GM21367 (cell line): Measurements from ENCODE around the gene TLE4.

Experiments
- ATAC-seq: cut with Tn5 transposase; IDR thresholded peaks from one replicate; pipeline ENCODE4 v1.9.1; 2021; ENCODE audit not compliant: unreplicated experiment

TLE4 gene

GRCh38 chr9:79660615-79661014, 88.8 kb downstream of the TLE4 start:
- ATAC-seq = no peak

DNA sequence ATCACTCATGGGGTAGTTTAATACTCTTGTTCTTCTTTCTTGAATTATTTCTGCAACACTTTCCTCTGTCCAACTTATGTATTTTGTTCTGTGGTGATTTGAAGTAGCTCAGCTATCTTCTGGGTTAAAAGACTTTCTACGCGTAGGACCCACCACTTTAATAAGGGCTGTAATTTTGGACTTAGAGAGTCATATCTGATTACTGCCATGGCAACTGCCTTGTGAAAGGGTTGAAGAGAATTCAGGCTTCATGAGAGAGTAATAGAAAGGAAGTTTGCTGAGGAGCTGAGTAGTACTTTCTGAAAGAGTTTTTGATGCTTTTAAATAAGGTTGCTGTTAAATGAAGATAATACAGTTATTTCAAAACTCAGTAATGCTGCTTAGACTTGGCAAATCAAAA, 89.5 kb downstream of the TLE4 start:
- ATAC-seq = no peak

DNA sequence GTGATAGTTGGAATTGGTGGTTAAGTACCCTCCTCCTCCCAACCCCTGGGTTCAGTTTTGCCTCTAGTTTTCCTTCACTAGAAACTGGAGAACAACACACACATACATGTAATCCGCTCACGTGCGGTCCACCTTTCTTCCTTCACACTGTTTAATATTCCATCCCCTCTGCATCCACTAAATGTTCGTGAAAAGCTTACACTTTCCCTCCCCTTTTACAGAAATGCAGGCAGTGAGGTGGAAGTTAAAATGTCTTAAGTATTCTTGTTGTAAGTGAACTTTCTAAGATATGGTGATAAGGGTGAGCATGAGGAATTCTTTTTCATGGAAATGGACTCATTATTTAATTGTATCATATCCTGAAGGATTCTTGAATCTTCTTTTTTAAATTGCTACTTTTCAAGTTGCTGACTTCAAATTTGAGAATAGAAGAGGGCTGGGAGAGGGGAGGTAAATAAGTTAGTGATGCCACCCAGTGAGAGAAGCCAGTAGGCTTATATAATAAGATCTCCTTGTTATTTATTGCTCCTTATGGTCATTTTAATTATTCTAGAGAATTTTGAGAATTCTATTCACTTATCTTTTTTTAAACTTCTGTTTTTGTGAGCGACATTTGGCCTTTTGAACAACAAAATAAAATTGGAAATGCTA, 90.2 kb downstream of the TLE4 start:
- no peak for ATAC-seq

DNA sequence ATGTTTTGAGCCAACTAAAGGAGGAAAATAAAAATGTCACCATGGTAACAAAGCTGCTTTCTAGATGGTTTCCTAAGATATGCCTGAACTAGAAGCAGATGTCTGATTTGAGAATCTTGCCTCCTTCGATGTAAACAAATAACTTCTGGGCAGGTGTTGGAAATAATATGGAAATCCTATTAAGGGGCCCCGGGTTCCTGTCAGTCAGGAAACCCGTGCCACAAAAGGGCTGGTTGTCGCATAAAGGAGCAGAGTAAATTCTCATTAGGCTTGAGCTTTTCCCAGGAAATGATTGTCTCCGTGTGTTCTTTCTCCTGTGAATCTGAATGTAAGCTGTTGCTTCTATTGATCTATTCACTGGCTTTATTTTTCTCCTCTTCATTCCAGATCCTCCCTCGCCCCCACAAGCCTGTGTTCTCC, 90.8 kb downstream of the TLE4 start:
- no peak for ATAC-seq

- ATAC-seq = no peak
Measured at GRCh38 chr9:79663300-79663699, 91.5 kb downstream of the TLE4 start.

DNA sequence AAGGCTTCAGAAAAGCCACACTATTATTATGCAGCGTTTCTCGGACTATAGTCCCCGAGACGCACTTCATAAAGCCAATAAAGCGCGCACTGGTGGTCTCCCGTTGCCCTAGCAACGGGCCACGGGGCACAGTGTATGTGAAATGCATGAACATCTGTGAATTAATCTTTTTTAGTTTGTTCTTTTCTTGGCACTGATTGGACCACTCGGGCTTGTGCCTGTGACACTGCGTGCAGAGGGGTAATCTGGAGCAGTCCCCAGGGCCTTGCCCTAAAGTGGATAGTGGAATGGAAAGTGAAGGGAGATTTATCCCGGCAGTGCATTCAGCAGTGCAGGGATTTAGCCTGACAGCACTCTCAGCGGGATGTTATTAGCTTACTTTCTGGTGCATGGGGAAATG, 92.1 kb downstream of the TLE4 start:
- no peak for ATAC-seq

- no peak for ATAC-seq
Measured at GRCh38 chr9:79664375-79664831, 92.6 kb downstream of the TLE4 start.

DNA sequence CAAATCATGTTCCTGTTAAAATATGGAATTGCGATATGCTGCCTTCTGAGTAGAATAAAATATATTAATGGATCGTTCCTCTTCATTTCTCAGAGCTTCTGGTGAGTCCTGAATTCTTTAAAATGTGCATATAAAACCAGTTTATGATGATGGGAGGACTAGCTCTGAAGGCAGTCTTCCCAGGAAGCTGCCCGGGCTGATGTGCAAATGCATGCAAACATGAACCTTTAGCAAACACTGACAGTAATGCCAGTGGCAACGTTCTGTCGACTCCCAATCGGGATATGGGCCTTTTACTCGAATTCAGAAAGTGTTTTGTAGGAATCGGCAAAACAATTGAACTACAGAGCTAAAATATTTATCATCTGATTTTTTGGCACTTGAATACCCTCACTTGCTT, 93.6 kb downstream of the TLE4 start:
- ATAC-seq = no peak

- ATAC-seq = no peak
Measured at GRCh38 chr9:79665931-79666330, 94.2 kb downstream of the TLE4 start.

- no peak for ATAC-seq
Measured at GRCh38 chr9:79667120-79667519, 95.4 kb downstream of the TLE4 start.

DNA sequence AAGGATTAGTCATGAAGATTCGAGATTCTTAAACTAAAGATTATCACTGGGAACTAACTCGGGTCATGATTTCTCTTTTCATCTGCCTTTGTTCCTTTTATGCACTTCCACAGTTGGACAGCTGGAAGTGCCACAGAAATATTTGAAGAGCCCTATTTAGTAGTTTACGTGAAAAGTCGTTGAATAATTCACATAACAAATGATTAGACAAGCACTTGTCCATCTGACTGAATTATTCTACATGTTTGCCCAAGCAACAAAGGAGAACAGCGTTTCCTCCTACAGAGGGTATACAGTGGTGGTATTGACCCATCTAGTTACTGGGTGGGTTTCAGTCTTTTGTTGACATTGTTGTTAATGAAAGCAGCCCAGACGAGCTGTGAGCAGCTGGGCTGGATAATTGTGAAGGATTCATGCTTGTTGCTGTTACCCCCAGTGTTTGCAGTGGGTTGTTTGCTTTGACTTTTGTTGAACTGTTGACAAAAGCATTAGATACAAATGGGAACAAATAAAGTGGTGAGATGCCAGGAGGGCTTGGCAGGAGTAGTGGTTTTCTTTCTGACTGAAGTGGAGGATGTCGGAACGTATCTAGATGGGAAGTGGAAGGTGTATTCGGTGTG, 96.2 kb downstream of the TLE4 start:
- no peak for ATAC-seq

DNA sequence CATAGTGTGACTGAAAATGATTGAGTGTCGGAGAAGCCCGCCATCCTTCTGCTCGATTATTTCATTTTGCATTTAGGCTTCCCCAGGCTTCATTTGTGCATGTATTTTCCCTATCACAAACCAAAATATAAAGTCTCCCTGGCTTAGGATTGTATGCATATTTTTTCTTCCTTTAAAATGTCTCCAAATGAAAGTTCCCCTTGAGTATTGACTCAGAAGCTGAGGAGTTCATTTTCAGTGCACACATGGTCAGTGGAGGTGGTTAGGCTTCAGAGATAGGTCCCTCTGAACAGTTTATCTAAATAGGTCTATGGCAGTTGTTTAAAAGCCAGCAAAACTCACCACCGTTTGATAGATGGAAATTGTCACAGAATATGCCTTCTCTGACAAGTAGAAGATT, 97.2 kb downstream of the TLE4 start:
- no peak for ATAC-seq

DNA sequence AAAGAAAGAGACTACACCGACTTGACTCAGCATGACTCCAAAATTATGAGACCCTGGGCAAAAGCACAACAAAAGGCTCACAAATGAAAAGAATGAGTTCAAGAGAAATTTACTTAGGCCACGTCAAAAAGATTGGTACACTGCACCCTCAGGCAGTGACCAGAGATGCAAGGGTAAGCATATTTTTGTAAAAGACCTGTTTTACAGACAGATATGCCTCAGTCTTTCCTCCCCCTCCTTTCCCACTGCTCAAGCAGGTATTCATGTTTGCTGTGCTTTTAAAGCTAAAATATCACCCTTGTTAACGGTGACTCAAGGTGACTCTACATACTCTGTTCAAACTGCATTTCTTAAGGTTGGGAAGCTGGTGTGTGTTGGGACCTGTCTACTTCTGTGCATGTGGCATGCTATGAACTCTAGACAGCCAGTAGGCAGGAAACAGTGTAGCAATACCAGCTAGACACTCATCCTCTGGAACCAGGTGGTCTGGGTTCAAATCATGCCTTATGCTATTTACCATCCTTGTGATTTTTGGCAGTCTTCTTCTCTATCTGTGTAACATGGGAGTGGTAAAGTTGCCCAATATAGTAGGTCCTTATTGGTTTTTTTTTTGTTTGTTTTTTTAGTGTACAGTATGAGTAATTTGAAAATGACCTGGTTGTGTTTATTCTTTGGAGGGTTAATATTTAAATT, 98.7 kb downstream of the TLE4 start:
- ATAC-seq = no peak

GRCh38 chr9:79671558-79671957, 99.8 kb downstream of the TLE4 start:
- no peak for ATAC-seq

- no peak for ATAC-seq
Measured at GRCh38 chr9:79672236-79672635, 100.5 kb downstream of the TLE4 start.

GRCh38 chr9:79672891-79673290, 101.1 kb downstream of the TLE4 start:
- ATAC-seq = no peak

DNA sequence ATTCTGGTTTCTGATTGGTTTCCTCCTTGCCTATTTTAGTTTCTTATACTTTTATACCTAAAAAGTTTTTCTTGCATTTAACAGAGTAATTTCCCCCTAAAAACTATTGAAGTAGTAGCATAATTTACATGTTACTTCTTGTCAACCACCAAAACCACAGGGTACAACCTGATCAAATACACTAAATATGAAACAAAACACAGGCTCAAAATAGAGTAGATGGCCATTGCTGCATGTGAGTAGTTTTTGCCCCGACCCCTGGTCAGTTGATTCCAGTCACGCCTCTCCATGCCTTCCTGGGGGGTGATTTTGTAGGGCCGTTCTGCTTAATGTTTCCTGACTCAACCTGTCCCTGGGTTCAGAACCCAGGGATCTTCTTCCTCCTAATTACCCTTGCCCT, 101.8 kb downstream of the TLE4 start:
- no peak for ATAC-seq

DNA sequence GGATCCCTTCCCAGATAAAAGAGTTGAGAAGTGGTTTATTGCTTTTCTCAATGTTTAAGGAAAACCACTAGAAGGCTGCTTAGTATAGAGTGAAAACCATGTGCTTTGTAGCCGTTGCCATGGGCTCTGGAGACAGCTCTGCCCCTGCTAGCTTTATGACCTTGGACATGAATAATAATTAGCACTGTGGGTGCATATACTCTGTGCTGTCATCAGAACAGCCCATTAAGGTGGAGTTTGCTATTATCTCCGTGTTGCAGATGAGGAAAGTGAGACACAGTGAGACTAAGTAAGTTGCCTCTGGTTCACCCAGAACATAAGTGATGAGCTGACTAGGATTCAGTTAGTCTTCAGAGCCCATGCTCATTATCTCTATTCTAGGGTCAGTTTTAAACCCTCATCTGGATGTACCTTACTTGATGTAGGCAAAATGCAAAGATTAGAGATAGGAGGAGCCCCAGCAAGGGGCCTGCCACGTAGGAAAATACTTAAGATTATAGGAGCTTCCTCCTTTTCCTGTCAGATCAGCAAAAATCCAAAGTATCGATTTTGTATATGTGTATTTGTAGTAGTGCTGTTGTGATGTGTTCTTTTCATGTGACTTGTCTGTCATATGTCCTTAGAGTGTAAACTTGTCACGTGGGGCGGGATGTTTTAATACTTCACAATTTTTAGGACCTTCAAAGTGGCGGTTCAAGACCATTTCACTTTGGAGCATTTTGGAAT, 102.5 kb downstream of the TLE4 start:
- ATAC-seq = no peak

DNA sequence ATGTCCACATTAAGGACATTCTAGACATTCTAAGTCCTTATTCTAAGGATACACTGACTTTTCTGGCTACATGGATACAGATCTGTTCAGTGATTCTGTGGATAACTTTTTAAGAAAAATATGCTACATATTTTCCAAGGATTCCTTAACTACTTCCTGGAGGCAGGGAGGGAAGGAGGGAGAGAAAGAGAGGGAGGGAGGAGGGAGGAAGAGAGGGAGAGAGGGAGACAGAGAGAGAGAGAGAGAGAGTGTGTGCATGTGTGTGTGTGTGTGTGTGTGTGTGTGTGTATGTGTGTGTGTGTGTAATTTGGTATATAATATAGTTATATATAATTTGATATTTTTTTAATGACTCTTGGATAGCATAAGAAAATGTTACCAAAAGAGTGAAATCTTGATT, 109.8 kb downstream of the TLE4 start:
- ATAC-seq = no peak

GRCh38 chr9:79682076-79682736, 110.4 kb downstream of the TLE4 start:
- ATAC-seq = no peak

- no peak for ATAC-seq
Measured at GRCh38 chr9:79684059-79684458, 112.3 kb downstream of the TLE4 start.
